Ureter (tissue), 1 donor: ENCODE measurements around the gene PDCD7. TPM values are rescaled to one million over a fixed set of nuclear protein-coding genes. Genes with fewer than 3 reads are reported as not detected.
"Not testable (repeated sequence)": the region's sequence is repeated elsewhere in the genome, so short reads cannot be mapped to it uniquely, and the experiment has no call there.

Source experiments
- DNase-seq: peaks from one replicate; pipeline ENCODE4 v3.0.0-alpha.2; 2020; ENCODE audit warnings: low spot score
- total RNA-seq: library from RNA; stranded (reverse); gene quantifications from one replicate; pipeline ENCODE4 v1.2.4, GENCODE V29; 2023
- donor health status: DM: yes; HTN: yes; CAD: no.

Gene PDCD7
- total RNA-seq, 1 donor from 2014 or later: 25.9 TPM

DNA sequence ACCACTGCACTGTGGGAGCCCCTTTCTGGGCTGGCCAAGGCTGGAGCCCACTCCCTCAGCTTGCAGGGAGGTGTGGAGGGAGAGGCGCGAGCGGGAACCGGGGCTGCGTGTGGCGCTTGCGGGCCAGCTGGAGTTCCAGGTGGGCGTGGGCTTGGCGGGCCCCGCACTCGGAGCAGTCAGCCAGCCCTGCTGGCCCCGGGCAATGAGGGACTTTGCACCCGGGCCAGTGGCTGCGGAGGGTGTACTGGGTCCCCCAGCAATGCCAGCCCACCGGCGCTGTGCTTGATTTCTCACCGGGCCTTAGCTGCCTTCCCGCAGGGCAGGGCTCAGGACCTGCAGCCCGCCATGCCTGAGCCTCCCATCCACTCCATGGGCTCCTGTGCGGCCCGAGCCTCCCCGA lies 58.7 kb downstream of the PDCD7 start:
- not testable (repeated sequence) for DNase-seq

DNA sequence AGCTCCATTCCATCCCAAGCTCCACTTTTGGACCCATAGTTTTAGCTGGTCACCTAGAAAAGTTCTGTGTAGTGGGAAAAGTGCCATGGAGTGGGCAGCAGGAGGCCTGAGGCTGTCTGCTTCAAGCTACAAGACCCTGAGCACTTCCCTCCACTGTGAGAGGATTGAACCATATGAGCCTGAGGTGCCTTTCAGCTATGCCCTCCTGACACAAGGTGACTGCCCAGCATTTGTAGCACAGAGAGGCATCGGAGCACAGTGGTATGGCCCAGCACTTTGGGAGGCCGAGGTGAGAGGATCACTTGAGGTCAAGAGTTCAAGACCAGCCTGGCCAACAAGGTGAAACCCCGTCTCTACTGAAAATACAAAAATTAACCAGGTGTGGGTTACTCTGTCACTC lies 61.0 kb downstream of the PDCD7 start:
- no peak for DNase-seq

DNA sequence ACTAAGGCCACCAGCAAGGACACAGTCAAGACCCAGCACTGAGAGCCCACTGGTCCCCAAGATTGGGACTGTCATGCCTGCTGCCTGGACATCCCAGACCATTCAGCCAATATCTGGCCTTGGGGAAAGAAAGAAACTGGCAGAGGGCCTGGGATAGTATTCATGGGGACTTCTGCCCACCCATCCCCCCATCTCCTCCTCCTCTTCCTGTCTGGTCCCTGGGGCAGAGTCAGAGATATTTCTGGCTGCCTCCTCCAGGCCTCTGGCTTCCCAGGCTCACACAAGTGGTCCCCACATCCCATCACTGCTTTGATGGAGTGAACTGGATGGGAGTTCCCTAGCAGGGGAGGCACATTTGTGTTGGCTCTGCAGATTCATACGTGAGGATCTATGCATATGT lies 61.6 kb downstream of the PDCD7 start:
- no peak for DNase-seq

DNA sequence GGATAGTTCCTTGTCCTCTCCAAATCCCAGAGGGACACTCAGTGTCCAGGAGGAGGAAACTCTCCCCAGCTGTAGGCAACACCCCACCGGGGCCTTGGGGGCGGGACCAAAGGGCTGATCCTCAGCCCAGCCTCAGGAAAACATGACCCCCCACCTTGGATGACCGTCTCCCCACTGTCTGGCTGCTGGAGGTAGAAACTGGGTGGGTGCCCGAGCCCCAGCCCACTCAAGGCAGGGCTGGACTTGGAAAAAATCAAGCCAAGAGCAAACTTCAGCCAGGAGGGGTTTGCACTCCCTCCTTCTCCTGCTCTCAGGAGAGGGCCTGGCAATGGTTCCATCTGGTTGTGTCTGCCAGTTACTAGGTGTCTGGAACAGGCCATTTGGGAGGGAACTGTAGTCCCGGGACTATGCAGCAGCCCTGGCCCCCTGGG lies 62.2 kb downstream of the PDCD7 start:
- no peak for DNase-seq

DNA sequence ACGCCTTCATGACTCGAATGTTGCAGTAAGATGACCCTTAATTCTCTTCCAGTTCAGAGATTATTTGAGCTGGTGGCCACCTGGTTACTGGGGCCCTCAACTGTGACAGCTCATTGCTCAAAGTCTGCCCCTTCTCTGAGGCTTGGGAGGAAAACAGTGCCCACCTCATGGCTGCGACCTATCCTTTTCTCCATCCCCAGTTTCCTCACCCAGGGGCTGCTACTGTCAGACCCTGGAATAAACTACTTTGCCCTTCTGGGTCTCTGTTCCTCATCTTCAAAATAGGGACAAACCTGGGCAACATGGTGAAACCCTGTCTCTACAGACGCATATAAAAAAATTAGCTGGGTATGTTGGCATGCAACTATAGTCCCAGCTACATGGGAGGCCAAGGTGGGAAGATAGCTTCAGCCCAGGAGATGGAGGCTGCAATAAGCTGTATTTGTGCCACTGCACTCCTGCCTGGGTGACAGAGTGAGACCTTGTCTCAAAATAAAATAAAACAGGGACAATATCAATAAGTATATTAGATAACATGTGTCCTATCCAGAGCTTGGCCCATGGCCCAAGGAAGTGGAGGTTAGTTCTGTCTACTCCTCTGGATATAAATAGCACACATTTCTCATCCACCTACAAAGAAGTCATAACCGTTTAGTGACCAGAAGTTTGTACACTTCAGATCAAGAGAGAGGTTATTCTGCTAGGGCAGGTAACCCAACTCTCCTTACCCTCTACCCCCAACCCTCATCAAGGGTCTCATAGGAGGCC lies 63.6 kb downstream of the PDCD7 start:
- DNase-seq: no peak

DNA sequence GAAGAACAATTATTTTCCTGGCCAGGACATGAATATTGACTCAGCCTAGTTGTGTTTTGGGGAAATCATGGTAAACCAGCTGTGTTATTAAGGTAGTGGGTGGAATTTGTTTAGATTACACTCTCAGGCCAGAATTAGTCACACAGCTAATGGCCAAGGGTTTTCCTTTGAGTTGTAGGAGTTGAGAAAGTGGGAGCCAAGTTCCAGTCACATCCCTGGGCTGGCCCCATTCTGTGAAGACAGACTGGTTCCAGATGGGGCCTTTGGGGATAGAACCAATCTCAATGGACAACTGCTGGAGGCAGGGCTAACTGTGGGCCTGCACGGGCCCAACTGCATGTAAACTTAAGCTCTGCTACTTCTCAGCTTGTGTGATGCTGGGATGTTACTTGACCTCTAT lies 64.4 kb downstream of the PDCD7 start:
- DNase-seq: no peak

DNA sequence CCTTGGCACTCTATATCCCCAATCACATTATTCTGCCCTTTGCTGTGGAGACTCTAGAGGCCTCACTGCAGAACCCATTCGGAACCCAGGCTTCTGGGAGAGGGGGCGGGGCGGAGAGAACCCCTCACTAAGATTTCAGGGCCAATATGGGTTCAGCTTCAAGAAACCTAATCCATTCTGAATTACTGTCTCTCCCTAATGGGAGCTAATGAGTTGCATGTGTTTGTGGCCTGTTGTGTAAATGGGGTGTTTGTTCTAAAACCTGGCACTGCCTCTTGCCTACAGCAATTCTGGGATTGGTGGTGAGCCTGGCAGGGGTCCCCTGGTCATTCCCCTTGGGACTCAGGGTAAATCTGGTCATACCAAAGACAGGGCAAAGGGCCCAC lies 65.2 kb downstream of the PDCD7 start:
- no peak for DNase-seq

DNA sequence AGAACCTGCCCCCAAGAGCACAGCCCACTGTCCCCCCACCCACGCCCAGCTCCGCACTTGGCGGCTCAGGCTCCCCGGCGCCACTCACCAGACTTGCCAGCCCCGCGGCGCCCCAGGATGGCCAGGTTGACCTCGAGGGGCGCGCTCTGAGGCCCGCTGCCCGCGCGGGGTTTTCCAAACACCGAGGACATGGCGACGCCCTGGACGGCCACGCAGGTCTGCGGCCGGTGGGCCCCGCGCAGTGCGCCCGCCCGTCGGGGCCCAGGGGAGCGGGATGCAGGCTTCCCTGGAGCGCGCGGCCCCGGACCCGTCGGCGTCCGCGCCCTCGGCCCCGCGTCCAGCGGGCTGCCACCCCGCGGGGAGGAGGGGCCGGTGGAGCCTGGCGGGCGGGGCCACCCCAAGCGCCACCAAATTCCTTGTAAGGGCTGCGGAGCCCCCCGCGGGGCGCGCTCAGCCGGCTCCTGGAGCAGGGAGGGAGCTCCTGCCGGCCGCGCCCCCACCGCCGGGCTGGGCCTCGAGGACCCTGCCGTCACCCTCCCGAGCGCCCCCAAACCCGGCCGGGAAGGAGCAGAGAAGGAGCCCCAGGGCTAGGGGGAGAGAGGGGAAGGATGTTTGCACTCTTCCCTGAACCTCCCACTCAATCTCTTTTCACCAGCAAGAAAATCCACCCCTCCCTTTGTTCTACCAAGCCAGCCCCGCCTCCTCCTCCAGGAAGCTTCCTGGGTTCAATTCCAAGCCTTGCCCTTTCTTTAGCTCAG lies 65.8 kb downstream of the PDCD7 start, which contains the start of gene RASL12:
TSS of gene RASL12 (minus strand) at position 347 of the 758 bp plus-strand sequence. CDS start at position 191, 156 bp downstream.
- DNase-seq: no peak

Other genes starting within 250 kb of the PDCD7 start
- gene ANKDD1A, start 221.9 kb downstream of the PDCD7 start, total RNA-seq: 31.4 TPM
- gene SPG21, start 143.9 kb downstream of the PDCD7 start, total RNA-seq: 108 TPM
- gene MTFMT, start 104.2 kb downstream of the PDCD7 start, total RNA-seq: 19.8 TPM
- not detected for gene SLC51B, start 88.4 kb downstream of the PDCD7 start, total RNA-seq
- gene RASL12, start 65.8 kb downstream of the PDCD7 start, total RNA-seq: 32.8 TPM
- gene KBTBD13, start 57.1 kb downstream of the PDCD7 start, total RNA-seq: 0.18 TPM
- 9.4 TPM for gene UBAP1L, start 18.6 kb downstream of the PDCD7 start, total RNA-seq
- 52.6 TPM for gene CLPX, start 51.5 kb upstream of the PDCD7 start, total RNA-seq
- 5.4 TPM for gene CILP, start 77.7 kb upstream of the PDCD7 start, total RNA-seq
- 14.8 TPM for gene PARP16, start 153.1 kb upstream of the PDCD7 start, total RNA-seq
- gene RNU5A-1, start 162.2 kb upstream of the PDCD7 start, total RNA-seq: not detected
- gene RNU5B-1, start 170.9 kb upstream of the PDCD7 start, total RNA-seq: not detected
- gene IGDCC3, start 244.2 kb upstream of the PDCD7 start, total RNA-seq: 1.6 TPM